ENCODE data around the gene IYD.

IYD gene

GRCh38 chr6:150453357-150453756, 84.5 kb downstream of the IYD start:
- H3K27me3 ChIP-seq (ENCODE audit: insufficient read depth, low read length, poor library complexity), result no peaks in the 10 kb centered on the region
- H3K36me3 ChIP-seq (ENCODE audit: insufficient read depth, low read length), result no peaks in the 10 kb centered on the region
- no peak overlapping the region for H3K9ac ChIP-seq (ENCODE audit: low read depth, low read length)
- H3K4me1 ChIP-seq (ENCODE audit: insufficient read depth, low read length), result no peaks in the 10 kb centered on the region
- H3K4me3 ChIP-seq (ENCODE audit: low read depth in 1 of 2, low read length in 2 of 2), result no peak overlapping the region
- no peak overlapping the region for H2AFZ ChIP-seq (ENCODE audit: low read depth, low read length)
- no peak for TF ChIP-seq EZH2 (IDR thresholded peaks at IDR 0.05; ENCODE audit: borderline replicate concordance, low read depth, low read length, severe bottlenecking)
- no peak for TF ChIP-seq CTCF (IDR thresholded peaks at IDR 0.05; ENCODE audit: borderline replicate concordance, extremely low read depth, low read length, poor library complexity, severe bottlenecking)
- no peak overlapping the region for H3K27ac ChIP-seq (ENCODE audit: low read length)
- DNase-seq (no peak), ATAC-seq (ENCODE audit: insufficient read depth, low read depth) (no peak)
- H4K20me1 ChIP-seq (ENCODE audit: insufficient read depth, low read length), result no peaks in the 10 kb centered on the region
- H3K4me2 ChIP-seq (ENCODE audit: insufficient read depth, low read length), result no peak overlapping the region
- H3K9me3 ChIP-seq (ENCODE audit: insufficient read depth, low read length, severe bottlenecking), result no peaks in the 10 kb centered on the region
- H3K79me2 ChIP-seq (ENCODE audit: insufficient read depth, low read length), result no peaks in the 10 kb centered on the region

All from DND-41 (cell line).